ENCODE results near the gene CSNK1G2. TPM values are rescaled to one million over a fixed set of nuclear protein-coding genes. Genes with fewer than 3 reads are reported as not detected.

The CSNK1G2 gene
- total and polyA plus RNA-seq, 2 experiments from 2014 or later = 56.8 to 82.5 TPM

GRCh38 chr19:1929021-1929742 is 11.8 kb upstream of the CSNK1G2 start:
- Histone ChIP-seq H3K79me2 (no peaks in the 10 kb centered on the region), H2AFZ (peak overlapping the region; percentile 56)
- TF ChIP-seq EZH2 (IDR thresholded peaks at IDR 0.05; ENCODE audit: borderline replicate concordance) = no peak
- TF ChIP-seq CTCF (IDR thresholded peaks at IDR 0.05; ENCODE audit: poor library complexity) = peak; percentile 80

GRCh38 chr19:1931445-1931844 is 9.5 kb upstream of the CSNK1G2 start:
- H3K27ac ChIP-seq = no peak overlapping the region
- no peak for DNase-seq (ENCODE audit: low spot score)
- H3K27me3 ChIP-seq = no peaks in the 10 kb centered on the region
- no peaks in the 10 kb centered on the region for H3K9me3 ChIP-seq (ENCODE audit: low read depth)
- no peak overlapping the region for H3K4me2 ChIP-seq
- TF ChIP-seq CTCF (IDR thresholded peaks at IDR 0.05; ENCODE audit: poor library complexity) (no peak), EZH2phosphoT487 (IDR thresholded peaks at IDR 0.05; ENCODE audit: low read depth, severe bottlenecking, unreplicated experiment) (no peak), EZH2 (IDR thresholded peaks at IDR 0.05; ENCODE audit: borderline replicate concordance) (no peak)
- no peak overlapping the region for H2AFZ ChIP-seq
- peaks cover 5% of the 10 kb centered on the region for H3K4me1 ChIP-seq (ENCODE audit: insufficient read depth)
- no peaks in the 10 kb centered on the region for H3K36me3 ChIP-seq (replicated peaks; ENCODE audit: insufficient read depth, low read depth)
- no peak overlapping the region for H3K4me3 ChIP-seq
- WGBS (ENCODE audit: low lambda C conversion rate, missing lambda C conversion rate) = 95% methylated on average over 1 of the region's 1 CpG
- no peaks in the 10 kb centered on the region for H3K79me2 ChIP-seq
- H4K20me1 ChIP-seq (ENCODE audit: insufficient read depth, poor library complexity, severe bottlenecking) = no peaks in the 10 kb centered on the region
- no peaks in the 10 kb centered on the region for H3K9me2 ChIP-seq (replicated peaks; ENCODE audit: insufficient read depth)

More at GRCh38 chr19:1929021-1929742, 11.8 kb upstream of the CSNK1G2 start:
- no peaks in the 10 kb centered on the region for H3K9me2 ChIP-seq (replicated peaks; ENCODE audit: insufficient read depth)
- peak overlapping the region; percentile 88 for H3K4me2 ChIP-seq
- peaks cover 5% of the 10 kb centered on the region for H3K4me1 ChIP-seq (ENCODE audit: insufficient read depth)
- peak; percentile 91 for DNase-seq (ENCODE audit: low spot score)
- no peaks in the 10 kb centered on the region for H3K27me3 ChIP-seq
- no peak overlapping the region for H3K4me3 ChIP-seq
- H3K27ac ChIP-seq = no peak overlapping the region
- 19% methylated on average over 42 of the region's 42 CpGs for WGBS (ENCODE audit: low lambda C conversion rate, missing lambda C conversion rate)
- H3K9me3 ChIP-seq (ENCODE audit: low read depth) = no peaks in the 10 kb centered on the region
- H4K20me1 ChIP-seq (ENCODE audit: insufficient read depth, poor library complexity, severe bottlenecking) = no peaks in the 10 kb centered on the region
- no peaks in the 10 kb centered on the region for H3K36me3 ChIP-seq (replicated peaks; ENCODE audit: insufficient read depth, low read depth)

- H3K27me3 ChIP-seq = no peaks in the 10 kb centered on the region
- no peaks in the 10 kb centered on the region for H4K20me1 ChIP-seq (ENCODE audit: insufficient read depth, poor library complexity, severe bottlenecking)
- 84% methylated on average over 8 of the region's 8 CpGs for WGBS (ENCODE audit: low lambda C conversion rate, missing lambda C conversion rate)
- no peak overlapping the region for H3K27ac ChIP-seq
- no peak overlapping the region for H3K4me3 ChIP-seq
- H3K9me3 ChIP-seq (ENCODE audit: low read depth) = no peaks in the 10 kb centered on the region
- H3K4me2 ChIP-seq = no peak overlapping the region
- no peaks in the 10 kb centered on the region for H3K36me3 ChIP-seq (replicated peaks; ENCODE audit: insufficient read depth, low read depth)
- no peak overlapping the region for H2AFZ ChIP-seq
- no peak for DNase-seq (ENCODE audit: low spot score)
- no peaks in the 10 kb centered on the region for H3K9me2 ChIP-seq (replicated peaks; ENCODE audit: insufficient read depth)
- peaks cover 5% of the 10 kb centered on the region for H3K4me1 ChIP-seq (ENCODE audit: insufficient read depth)
- H3K79me2 ChIP-seq = no peaks in the 10 kb centered on the region
- TF ChIP-seq EZH2phosphoT487 (IDR thresholded peaks at IDR 0.05; ENCODE audit: low read depth, severe bottlenecking, unreplicated experiment) (no peak), CTCF (IDR thresholded peaks at IDR 0.05; ENCODE audit: poor library complexity) (no peak), EZH2 (IDR thresholded peaks at IDR 0.05; ENCODE audit: borderline replicate concordance) (no peak)
Observed at GRCh38 chr19:1932395-1932794, 8.6 kb upstream of the CSNK1G2 start.

Data from hepatocyte (in vitro differentiated cells).